ENCODE data around the gene B4GALNT3.

Gene B4GALNT3

GRCh38 chr12:508795-509194 lies 49.1 kb downstream of the B4GALNT3 start:
- DNase-seq (ENCODE audit: low read depth in 2 of 2, low spot score in 1 of 2) = no peak

GRCh38 chr12:509500-509899 lies 49.8 kb downstream of the B4GALNT3 start:
- no peak for DNase-seq (ENCODE audit: low read depth in 2 of 2, low spot score in 1 of 2)

GRCh38 chr12:510071-510825 lies 50.5 kb downstream of the B4GALNT3 start:
- no peak for DNase-seq (ENCODE audit: low read depth in 2 of 2, low spot score in 1 of 2)

GRCh38 chr12:512933-513332 lies 53.2 kb downstream of the B4GALNT3 start:
- DNase-seq (ENCODE audit: low read depth in 2 of 2, low spot score in 1 of 2) = no peak

- no peak for DNase-seq (ENCODE audit: low read depth in 2 of 2, low spot score in 1 of 2)
These were observed 53.7 kb downstream of the B4GALNT3 start for GRCh38 chr12:513446-513845.

- no peak for DNase-seq (ENCODE audit: low read depth in 2 of 2, low spot score in 1 of 2)
These were observed 57.8 kb downstream of the B4GALNT3 start for GRCh38 chr12:517538-517937.

- no peak for DNase-seq (ENCODE audit: low read depth in 2 of 2, low spot score in 1 of 2)
These were observed 60.4 kb downstream of the B4GALNT3 start for GRCh38 chr12:520119-520518.

GRCh38 chr12:522692-523378 lies 63.1 kb downstream of the B4GALNT3 start:
- DNase-seq (ENCODE audit: low read depth in 2 of 2, low spot score in 1 of 2) = no peak

GRCh38 chr12:524167-524951 lies 64.6 kb downstream of the B4GALNT3 start:
- DNase-seq (ENCODE audit: low read depth in 2 of 2, low spot score in 1 of 2) = no peak

- DNase-seq (ENCODE audit: low read depth in 2 of 2, low spot score in 1 of 2) = no peak
These were observed 66.3 kb downstream of the B4GALNT3 start for GRCh38 chr12:526089-526488.

- DNase-seq (ENCODE audit: low read depth in 2 of 2, low spot score in 1 of 2) = no peak
These were observed 67.5 kb downstream of the B4GALNT3 start for GRCh38 chr12:527241-527640.

GRCh38 chr12:527729-528128 lies 68.0 kb downstream of the B4GALNT3 start:
- no peak for DNase-seq (ENCODE audit: low read depth in 2 of 2, low spot score in 1 of 2)

- DNase-seq (ENCODE audit: low read depth in 2 of 2, low spot score in 1 of 2) = no peak
These were observed 70.6 kb downstream of the B4GALNT3 start for GRCh38 chr12:530308-530707.

- DNase-seq (ENCODE audit: low read depth in 2 of 2, low spot score in 1 of 2) = no peak
These were observed 71.1 kb downstream of the B4GALNT3 start for GRCh38 chr12:530821-531220.

GRCh38 chr12:531951-532585 lies 72.3 kb downstream of the B4GALNT3 start:
- DNase-seq (ENCODE audit: low read depth in 2 of 2, low spot score in 1 of 2) = no peak

GRCh38 chr12:532908-533565 lies 73.3 kb downstream of the B4GALNT3 start:
- no peak for DNase-seq (ENCODE audit: low read depth in 2 of 2, low spot score in 1 of 2)

GRCh38 chr12:533718-534117 lies 74.0 kb downstream of the B4GALNT3 start:
- no peak for DNase-seq (ENCODE audit: low read depth in 2 of 2, low spot score in 1 of 2)

GRCh38 chr12:534216-534615 lies 74.5 kb downstream of the B4GALNT3 start:
- no peak for DNase-seq (ENCODE audit: low read depth in 2 of 2, low spot score in 1 of 2)

GRCh38 chr12:535396-535795 lies 75.7 kb downstream of the B4GALNT3 start:
- DNase-seq (ENCODE audit: low read depth in 2 of 2, low spot score in 1 of 2) = no peak

GRCh38 chr12:536751-537245 lies 77.1 kb downstream of the B4GALNT3 start:
- DNase-seq (ENCODE audit: low read depth in 2 of 2, low spot score in 1 of 2) = no peak

GRCh38 chr12:537772-538171 lies 78.0 kb downstream of the B4GALNT3 start:
- DNase-seq (ENCODE audit: low read depth in 2 of 2, low spot score in 1 of 2) = no peak

All from stimulated activated CD8-positive, alpha-beta memory T cell treated with anti-CD3 and anti-CD28 coated beads, Interleukin-4, amount 100 ng/mL, for 1 hour (primary cell).